Caco-2 (cell line): ENCODE data around the gene ZCCHC7. TPM values are rescaled to one million over a fixed set of nuclear protein-coding genes. Genes with fewer than 3 reads are reported as not detected.

ENCODE experiments used
- BruUV-seq: library from RNA; stranded (reverse); fragments of 400-500 nt; replicated peaks from 2 replicates; lab custom pipeline; 2021; lab: Mats Ljungman, UMichigan
- CTCF ChIA-PET: fragments of 300-600 bp; sonication (Branson Sonifier 250); formaldehyde crosslinking; loops from one replicate; lab custom pipeline; 2022; ENCODE audit warnings: antibody characterized with exemption; lab: Charles Lee
- POLR2A ChIA-PET: fragments of 300-600 bp; sonication (Branson Sonifier 250); formaldehyde crosslinking; loops from one replicate; lab custom pipeline; 2022; ENCODE audit warnings: antibody characterized with exemption; lab: Charles Lee
- DNase-seq, 2 experiments: peaks; one replicate each; pipeline versions ENCODE4 v3.0.0 to v3.0.0-alpha.2; 2020 to 2022
- H3K27me3 ChIP-seq: replicated peaks from 2 replicates; pipeline ENCODE4 v1.6.0; 2011; ENCODE audit warnings: low read length; ENCODE audit not compliant: control insufficient read depth, insufficient read depth
- H3K36me3 ChIP-seq: 2 replicates; pipeline ENCODE4 v1.5.1; 2011; ENCODE audit warnings: low read length; ENCODE audit not compliant: control insufficient read depth, insufficient read depth
- H3K4me1 ChIP-seq: fragments of 250-450 bp; sonication (Bioruptor Pico); 2 replicates; pipeline ENCODE4 v1.5.1; 2020; ENCODE audit warnings: mild to moderate bottlenecking
- H3K4me3 ChIP-seq: 2 replicates; pipeline ENCODE4 v1.5.1; 2011; ENCODE audit warnings: low read depth, mild to moderate bottlenecking, control low read depth, low read length
- H3K9me3 ChIP-seq: fragments of 250-450 bp; sonication (Bioruptor Pico); 2 replicates; pipeline ENCODE4 v1.5.1; 2020; ENCODE audit warnings: mild to moderate bottlenecking, moderate library complexity
- H3K27ac Mint-ChIP-seq: one replicate; pipeline ENCODE4 v1.8.0; 2022; ENCODE audit warnings: mixed read lengths; ENCODE audit not compliant: unreplicated experiment
- H3K27me3 Mint-ChIP-seq: one replicate; pipeline ENCODE4 v1.8.0; 2022; ENCODE audit warnings: mixed read lengths; ENCODE audit not compliant: insufficient read depth, unreplicated experiment
- H3K36me3 Mint-ChIP-seq: one replicate; pipeline ENCODE4 v1.8.0; 2022; ENCODE audit warnings: mild to moderate bottlenecking, mixed read lengths; ENCODE audit not compliant: insufficient read depth, unreplicated experiment
- H3K4me1 Mint-ChIP-seq: one replicate; pipeline ENCODE4 v1.8.0; 2022; ENCODE audit warnings: low read depth, mixed read lengths; ENCODE audit not compliant: unreplicated experiment
- H3K4me3 Mint-ChIP-seq: one replicate; pipeline ENCODE4 v1.8.0; 2022; ENCODE audit warnings: mild to moderate bottlenecking, moderate library complexity, mixed read lengths; ENCODE audit not compliant: unreplicated experiment
- H3K9me3 Mint-ChIP-seq: one replicate; pipeline ENCODE4 v1.8.0; 2022; ENCODE audit warnings: mixed read lengths; ENCODE audit not compliant: unreplicated experiment
- CTCF ChIP-seq, 2 experiments: fragments of 200-600 bp in 1 of 2; IDR thresholded peaks; 1 replicate in 1 of 2; 2 replicates in 1 of 2; pipeline versions ENCODE4 v1.5.1 to v1.8.0; 2011 to 2022; ENCODE audit warnings: antibody characterized with exemption in 1 of 2, control low read depth in 1 of 2, inconsistent platforms in 1 of 2, low read depth in 1 of 2, low read length in 1 of 2, mild to moderate bottlenecking in 1 of 2, moderate library complexity in 1 of 2; ENCODE audit not compliant: insufficient read depth in 1 of 2, severe bottlenecking in 1 of 2, unreplicated experiment in 1 of 2
- intact Hi-C: fragments of 100-400 bp; cut with micrococcal nuclease; formaldehyde crosslinking; loops from one replicate; pipeline ENCODE4 v1.10.0; 2022; ENCODE audit not compliant: unreplicated experiment
- total RNA-seq: library from RNA; stranded (reverse); gene quantifications from 2 replicates; pipeline ENCODE4 v1.2.3, GENCODE V29; 2022

The ZCCHC7 gene
- total RNA-seq, 1 experiment from 2014 or later: 22.0 TPM

- H3K4me3 ChIP-seq: no peak overlapping the region
- H3K4me1 ChIP-seq: no peaks in the 10 kb centered on the region
- intact Hi-C loops: no loop called here
- Mint-ChIP-seq H3K27me3 (no peaks in the 10 kb centered on the region), H3K4me3 (no peak overlapping the region), H3K9me3 (no peaks in the 10 kb centered on the region), H3K36me3 (peaks cover 7% of the 10 kb centered on the region), H3K27ac (no peak overlapping the region), H3K4me1 (no peaks in the 10 kb centered on the region)
- no peaks in the 10 kb centered on the region for H3K27me3 ChIP-seq
- no peak for TF ChIP-seq CTCF (IDR thresholded peaks at IDR 0.05; ENCODE audit: insufficient read depth in 1 of 2, low read depth in 1 of 2, low read length in 1 of 2, severe bottlenecking in 1 of 2, unreplicated experiment in 1 of 2)
- ChIA-PET POLR2A (no interaction called here), CTCF (no interaction called here)
- no peak for DNase-seq
- H3K36me3 ChIP-seq: no peaks in the 10 kb centered on the region
- no TSS peak for BruUV-seq
- H3K9me3 ChIP-seq: no peaks in the 10 kb centered on the region
Measured at GRCh38 chr9:37212435-37212834, 92.1 kb downstream of the ZCCHC7 start.

GRCh38 chr9:37215381-37215780 is 95.0 kb downstream of the ZCCHC7 start:
- H3K27me3 Mint-ChIP-seq: no peaks in the 10 kb centered on the region
- no peaks in the 10 kb centered on the region for H3K9me3 Mint-ChIP-seq
- H3K36me3 ChIP-seq: no peaks in the 10 kb centered on the region
- ChIA-PET POLR2A (no interaction called here), CTCF (no interaction called here)
- no peaks in the 10 kb centered on the region for H3K27me3 ChIP-seq
- no peaks in the 10 kb centered on the region for H3K4me1 Mint-ChIP-seq
- H3K36me3 Mint-ChIP-seq: no peaks in the 10 kb centered on the region
- no peak overlapping the region for H3K4me3 Mint-ChIP-seq
- intact Hi-C loops: no loop called here
- no peaks in the 10 kb centered on the region for H3K4me1 ChIP-seq
- no TSS peak for BruUV-seq
- TF ChIP-seq CTCF (IDR thresholded peaks at IDR 0.05; ENCODE audit: insufficient read depth in 1 of 2, low read depth in 1 of 2, low read length in 1 of 2, severe bottlenecking in 1 of 2, unreplicated experiment in 1 of 2): no peak
- no peak for DNase-seq
- H3K4me3 ChIP-seq: no peak overlapping the region
- no peak overlapping the region for H3K27ac Mint-ChIP-seq
- H3K9me3 ChIP-seq: no peaks in the 10 kb centered on the region

GRCh38 chr9:37215830-37216229 is 95.5 kb downstream of the ZCCHC7 start:
- CTCF ChIA-PET: no interaction called here
- no peaks in the 10 kb centered on the region for H3K9me3 ChIP-seq
- DNase-seq: no peak
- intact Hi-C loops: no loop called here
- H3K27ac Mint-ChIP-seq: no peak overlapping the region
- no peak for TF ChIP-seq CTCF (IDR thresholded peaks at IDR 0.05; ENCODE audit: insufficient read depth in 1 of 2, low read depth in 1 of 2, low read length in 1 of 2, severe bottlenecking in 1 of 2, unreplicated experiment in 1 of 2)
- H3K4me3 ChIP-seq: no peak overlapping the region
- no peaks in the 10 kb centered on the region for H3K4me1 ChIP-seq
- H3K36me3 Mint-ChIP-seq: no peaks in the 10 kb centered on the region
- H3K4me3 Mint-ChIP-seq: no peak overlapping the region
- no peaks in the 10 kb centered on the region for H3K27me3 ChIP-seq
- H3K9me3 Mint-ChIP-seq: no peaks in the 10 kb centered on the region
- no peaks in the 10 kb centered on the region for H3K27me3 Mint-ChIP-seq
- BruUV-seq: no TSS peak
- POLR2A ChIA-PET: no interaction called here
- no peaks in the 10 kb centered on the region for H3K4me1 Mint-ChIP-seq
- no peaks in the 10 kb centered on the region for H3K36me3 ChIP-seq
